ENCODE data around the gene SPAG7.
"Not testable (repeated sequence)": the region's sequence is repeated elsewhere in the genome, so short reads cannot be mapped to it uniquely, and the experiment has no call there.

The SPAG7 gene

DNA sequence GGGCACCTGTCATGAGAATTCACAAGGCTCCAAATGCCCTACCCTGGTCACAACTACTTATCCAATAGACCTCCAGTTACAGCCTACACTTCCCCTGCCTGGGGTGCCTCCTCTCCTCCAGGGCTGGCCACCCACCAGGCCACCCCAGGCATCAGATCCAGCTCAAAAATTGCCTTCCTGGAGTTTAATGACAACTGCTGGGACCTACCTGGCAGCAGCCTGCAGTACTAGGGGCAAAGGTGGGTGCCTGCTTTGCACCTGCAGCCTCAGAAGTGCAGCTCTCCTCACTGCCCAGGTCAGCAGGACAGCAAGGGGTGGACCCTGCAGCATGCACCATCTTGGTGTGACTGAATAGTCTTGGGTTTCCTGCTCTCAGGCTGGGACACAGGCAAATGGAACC lies 32.0 kb downstream of the SPAG7 start:
- DNase-seq = no peak

DNA sequence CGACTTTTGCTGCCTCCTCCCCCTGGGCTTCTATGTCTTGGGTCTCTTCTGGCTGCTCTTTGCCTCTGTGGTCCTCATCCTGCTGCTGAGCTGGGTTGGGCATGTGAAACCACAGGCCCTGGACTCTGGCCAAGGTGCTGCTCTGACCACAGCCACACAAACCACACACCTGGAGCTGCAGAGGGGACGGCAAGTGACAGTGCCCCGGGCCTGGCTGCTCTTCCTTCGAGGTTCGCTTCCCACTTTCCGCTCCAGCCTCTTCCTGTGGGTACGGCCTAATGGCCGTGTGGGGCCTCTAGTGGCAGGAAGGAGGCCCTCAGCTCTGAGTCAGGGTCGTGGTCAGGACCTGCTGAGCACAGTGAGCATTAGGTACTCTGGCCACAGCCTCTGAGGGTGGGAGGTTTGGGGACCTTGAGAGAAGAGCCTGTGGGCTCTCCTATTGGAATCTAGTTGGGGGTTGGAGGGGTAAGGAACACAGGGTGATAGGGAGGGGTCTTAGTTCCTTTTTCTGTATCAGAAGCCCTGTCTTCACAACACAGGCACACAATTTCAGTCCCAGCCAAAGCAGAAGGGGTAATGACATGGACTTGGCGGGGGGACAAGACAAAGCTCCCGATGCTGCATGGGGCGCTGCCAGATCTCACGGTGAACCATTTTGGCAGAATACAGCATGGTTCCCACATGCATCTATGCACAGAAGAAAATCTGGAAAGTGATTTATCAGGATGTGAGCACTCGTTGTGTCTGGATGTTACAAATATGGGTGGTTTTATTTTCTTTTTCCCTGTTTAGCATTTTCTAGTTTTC lies 33.2 kb downstream of the SPAG7 start:
- DNase-seq = no peak

DNA sequence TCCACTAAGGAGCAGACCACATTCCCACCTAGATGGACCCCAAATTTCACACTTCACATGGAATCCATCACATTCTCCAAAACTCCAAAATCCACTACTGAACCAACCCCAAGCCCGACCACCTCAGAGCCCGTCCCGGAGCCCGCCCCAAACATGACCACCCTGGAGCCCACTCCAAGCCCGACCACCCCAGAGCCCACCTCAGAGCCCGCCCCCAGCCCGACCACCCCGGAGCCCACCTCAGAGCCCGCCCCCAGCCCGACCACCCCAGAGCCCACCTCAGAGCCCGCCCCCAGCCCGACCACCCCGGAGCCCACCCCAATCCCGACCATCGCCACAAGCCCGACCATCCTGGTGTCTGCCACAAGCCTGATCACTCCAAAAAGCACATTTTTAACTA lies 34.0 kb downstream of the SPAG7 start:
- DNase-seq = no peak

DNA sequence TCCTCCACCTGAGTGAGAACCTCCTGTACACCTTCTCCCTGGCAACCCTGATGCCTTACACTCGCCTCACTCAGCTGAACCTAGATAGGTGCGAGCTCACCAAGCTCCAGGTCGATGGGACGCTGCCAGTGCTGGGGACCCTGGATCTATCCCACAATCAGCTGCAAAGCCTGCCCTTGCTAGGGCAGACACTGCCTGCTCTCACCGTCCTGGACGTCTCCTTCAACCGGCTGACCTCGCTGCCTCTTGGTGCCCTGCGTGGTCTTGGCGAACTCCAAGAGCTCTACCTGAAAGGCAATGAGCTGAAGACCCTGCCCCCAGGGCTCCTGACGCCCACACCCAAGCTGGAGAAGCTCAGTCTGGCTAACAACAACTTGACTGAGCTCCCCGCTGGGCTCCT lies 34.9 kb downstream of the SPAG7 start:
- no peak for DNase-seq

DNA sequence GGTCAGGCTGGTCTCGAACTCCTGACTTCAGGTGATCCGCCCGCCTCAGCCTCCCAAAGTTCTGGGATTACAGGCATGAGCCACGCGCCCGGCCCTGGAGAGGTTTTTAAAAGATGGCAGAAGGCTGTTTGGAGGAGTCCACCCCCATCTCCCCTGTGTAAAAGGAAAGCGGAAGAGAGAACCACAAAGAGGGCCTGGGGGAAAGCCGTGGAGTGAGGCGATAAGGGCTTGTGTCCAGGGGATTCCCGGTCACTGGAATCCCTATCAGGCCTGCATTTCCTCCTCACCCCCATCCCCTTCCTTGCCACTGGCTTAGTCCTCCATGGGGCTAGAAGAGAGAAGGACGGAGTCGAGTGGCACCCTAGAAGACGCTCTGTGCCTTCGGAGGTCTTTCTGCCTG lies 35.7 kb downstream of the SPAG7 start, which contains the start of gene GP1BA:
Gene GP1BA (plus strand): TSS at position 315 of the 400 bp plus-strand sequence. CDS start 328 bp downstream, outside the sequence.
- DNase-seq = no peak

DNA sequence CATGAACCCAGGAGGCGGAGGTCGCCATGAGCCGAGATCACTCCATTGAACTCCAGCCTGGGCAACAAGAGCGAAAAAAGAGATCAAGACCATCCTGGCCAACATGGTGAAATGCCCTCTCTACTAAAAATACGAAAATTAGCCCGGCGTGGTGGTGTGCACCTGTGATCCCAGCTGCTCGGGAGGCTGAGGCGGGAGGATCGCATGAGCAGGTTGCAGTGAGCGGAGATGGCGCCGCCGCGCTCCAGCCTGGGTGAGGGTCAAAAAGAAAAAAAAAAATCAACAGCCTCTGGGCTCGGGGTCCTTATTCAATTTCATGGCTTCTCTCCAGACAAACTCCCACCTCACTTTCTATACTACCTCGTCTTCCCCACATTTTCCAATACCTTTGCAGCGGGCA lies 38.7 kb downstream of the SPAG7 start:
- DNase-seq = no peak

DNA sequence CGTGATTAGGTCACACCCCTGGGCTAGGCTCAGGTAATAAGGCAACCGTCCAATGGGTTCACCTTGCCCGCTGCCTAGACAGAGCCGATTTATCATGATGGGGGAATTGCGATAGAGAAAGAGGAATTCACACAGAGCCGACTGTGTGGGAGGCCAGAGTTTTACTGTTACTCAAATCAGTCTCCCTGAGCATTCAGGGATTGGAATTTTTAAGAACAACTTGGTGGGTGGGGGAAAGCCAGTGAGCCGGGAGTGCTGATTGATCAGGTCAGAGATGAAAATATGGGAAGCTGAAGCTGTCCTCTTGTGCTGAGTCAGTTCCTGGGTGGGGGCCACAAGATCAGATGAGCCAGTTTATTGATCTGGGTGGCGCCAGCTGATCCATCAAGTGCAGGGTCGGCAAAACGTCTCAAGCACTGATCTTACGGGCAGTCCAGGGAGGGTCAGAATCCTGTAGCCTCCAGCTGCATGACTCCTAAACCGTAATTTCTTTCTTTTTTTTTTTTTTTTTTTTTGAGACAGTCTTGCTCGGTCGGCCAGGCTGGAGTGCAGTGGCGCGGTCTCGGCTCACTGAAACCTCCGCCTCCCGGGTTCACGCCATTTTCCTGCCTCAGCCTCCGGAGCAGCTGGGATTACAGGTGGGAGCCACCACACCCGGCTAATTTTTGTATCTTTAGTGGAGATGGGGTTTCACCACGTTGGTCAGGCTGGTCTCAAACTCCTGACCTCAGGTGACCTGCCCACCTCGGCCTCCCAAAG lies 40.9 kb downstream of the SPAG7 start:
- DNase-seq = not testable (repeated sequence)

DNA sequence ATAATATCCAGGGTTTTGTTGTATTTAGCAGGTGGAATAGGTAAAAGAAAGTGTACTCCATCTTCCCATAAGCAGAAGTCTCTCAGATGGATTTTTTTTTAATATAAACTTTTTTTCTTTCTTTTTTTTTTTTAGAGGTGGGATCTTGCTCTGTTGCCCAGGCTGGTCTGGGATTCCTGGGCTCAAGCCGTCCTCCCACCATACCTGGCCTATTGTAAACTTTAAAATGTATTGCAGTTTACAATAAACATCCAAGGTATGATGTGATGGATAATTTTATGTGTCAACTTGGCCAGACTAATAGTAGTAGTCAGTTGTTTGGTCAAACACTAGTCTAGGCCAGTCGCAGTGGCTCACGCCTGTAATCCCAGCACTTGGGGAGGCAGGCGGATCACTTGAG lies 46.3 kb downstream of the SPAG7 start:
- DNase-seq = no peak

DNA sequence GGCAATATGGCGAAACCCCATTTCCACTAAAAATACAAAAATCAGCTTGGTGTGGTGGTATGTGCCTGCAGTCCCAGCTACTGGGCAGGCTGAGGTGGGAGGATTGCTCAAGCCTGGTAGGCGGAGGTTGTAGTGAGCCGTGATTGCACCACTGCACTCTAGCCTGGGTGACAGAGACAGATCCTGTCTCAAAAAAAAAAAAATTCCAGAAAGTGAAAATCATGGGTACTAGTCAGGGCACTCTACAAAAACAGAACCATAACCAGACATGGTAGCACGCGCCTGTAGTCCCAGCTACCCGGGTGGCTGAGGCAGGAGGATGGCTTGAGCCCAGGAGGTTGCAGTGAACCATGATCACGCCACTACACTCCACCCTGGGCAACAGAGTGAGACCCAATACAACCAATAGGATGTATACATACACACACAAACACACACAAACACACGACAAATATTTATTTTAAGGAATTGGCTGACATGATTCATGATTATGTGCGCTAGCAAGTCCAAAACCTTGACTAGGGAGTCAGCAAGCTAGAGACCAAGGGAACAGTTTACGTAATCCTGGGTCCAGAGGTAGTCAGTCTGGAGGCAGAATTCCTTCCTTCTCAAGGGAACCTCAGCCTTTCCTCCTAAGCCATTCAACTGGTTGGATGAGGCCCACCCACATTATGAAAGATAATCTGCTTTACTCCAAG lies 47.1 kb downstream of the SPAG7 start:
- no peak for DNase-seq

DNA sequence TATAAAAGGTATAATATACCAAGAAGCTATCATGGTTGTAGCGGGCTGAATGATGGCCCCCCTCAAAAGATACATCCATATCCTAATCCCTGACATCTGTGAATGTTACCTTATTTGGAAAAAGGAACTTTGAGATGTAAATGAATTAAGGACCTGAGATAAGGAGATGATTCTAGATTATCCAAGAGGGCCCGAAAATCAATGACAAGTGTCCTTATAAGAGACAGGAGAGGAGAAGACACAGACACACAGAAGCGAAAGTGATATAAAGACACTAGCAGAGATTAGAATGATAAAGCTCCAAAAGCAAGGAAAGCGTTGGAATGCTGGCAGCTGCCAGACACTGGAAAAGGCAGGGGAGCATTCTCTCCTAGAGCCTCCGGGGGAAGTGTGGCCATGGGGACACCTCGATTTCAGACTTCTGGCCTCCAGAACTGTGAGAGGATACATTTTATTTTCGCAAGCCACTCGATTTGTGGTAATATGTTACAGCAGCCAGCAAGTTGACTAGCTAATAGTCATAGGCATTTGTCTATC lies 48.0 kb downstream of the SPAG7 start:
- DNase-seq = no peak

DNA sequence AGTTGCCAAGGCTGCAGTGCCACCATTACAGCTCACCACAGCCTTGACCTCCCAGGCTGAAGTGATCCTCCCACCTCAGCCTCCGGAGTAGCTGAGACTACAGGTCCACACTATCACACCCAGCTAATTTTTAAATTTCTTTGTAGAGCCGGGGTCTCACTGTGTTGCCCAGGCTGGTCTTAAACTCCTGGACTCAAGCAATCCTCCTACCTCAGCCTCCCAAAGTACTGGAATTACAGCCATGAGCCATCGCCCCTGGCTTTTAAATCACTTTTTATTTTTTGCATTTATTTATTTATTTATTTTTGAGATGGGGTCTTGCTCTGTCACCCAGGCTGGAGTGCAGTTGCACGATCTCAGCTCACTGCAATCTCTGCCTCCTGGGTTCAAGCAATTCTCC lies 53.1 kb downstream of the SPAG7 start:
- not testable (repeated sequence) for DNase-seq

DNA sequence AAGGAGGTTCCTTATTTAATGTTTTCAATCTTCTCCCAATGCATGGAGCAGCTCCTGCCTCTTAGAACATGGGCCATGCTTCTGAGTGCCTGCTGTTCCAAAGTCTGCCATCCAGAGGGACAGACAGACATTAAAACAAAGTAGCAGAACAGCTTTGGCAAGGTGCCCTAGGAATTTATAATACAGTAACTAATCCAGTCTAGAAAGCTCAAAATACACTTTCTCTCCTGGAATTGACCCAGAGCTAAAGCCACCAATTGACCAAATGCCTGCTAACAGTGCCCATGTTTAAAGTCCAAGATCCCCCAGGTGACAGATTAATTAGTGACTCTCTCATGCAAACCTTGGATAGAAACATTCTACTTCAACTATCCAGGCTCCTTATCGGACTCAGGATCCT lies 53.6 kb downstream of the SPAG7 start:
- no peak for DNase-seq

All from CD4-positive, alpha-beta T cell treated with Interleukin-10 for 1 hour (primary cell).